GM23338 (cell line): ENCODE measurements around the gene HADH. TPM values are rescaled to one million over a fixed set of nuclear protein-coding genes. Genes with fewer than 3 reads are reported as not detected.
A peak's percentile ranks its signal among the peaks of the same experiment; 100 is the strongest.
"Not testable (repeated sequence)": the region's sequence is repeated elsewhere in the genome, so short reads cannot be mapped to it uniquely, and the experiment has no call there.

ENCODE experiments used
- ATAC-seq: fragments of 200-7000 bp; cut with Tn5 transposase; 3 replicates; pipeline ENCODE4 v1.9.1; 2020
- DNase-seq: peaks from one replicate; pipeline ENCODE4 v3.0.0-alpha.2; 2015; ENCODE audit warnings: low spot score
- H2AFZ ChIP-seq: fragments of 200-600 bp; sonication (generic); 2 replicates; pipeline ENCODE4 v1.8.0; 2016; ENCODE audit warnings: antibody characterized with exemption, mild to moderate bottlenecking, moderate library complexity
- H3F3A ChIP-seq: fragments of 200-600 bp; sonication (generic); replicated peaks from 2 replicates; pipeline ENCODE4 v1.8.0; 2017; ENCODE audit warnings: antibody characterized with exemption, mixed run types, low read depth
- H3K27ac ChIP-seq: fragments of 200-600 bp; sonication (generic); 2 replicates; pipeline ENCODE4 v1.6.1; 2016; ENCODE audit warnings: low read depth
- H3K27me3 ChIP-seq: fragments of 200-600 bp; sonication (generic); 2 replicates; pipeline ENCODE4 v1.8.0; 2016; ENCODE audit warnings: mild to moderate bottlenecking, mixed run types, moderate library complexity; ENCODE audit not compliant: insufficient read depth
- H3K36me3 ChIP-seq: fragments of 200-600 bp; sonication (generic); 2 replicates; pipeline ENCODE4 v1.8.0; 2016; ENCODE audit warnings: mild to moderate bottlenecking; ENCODE audit not compliant: insufficient read depth
- H3K4me1 ChIP-seq: fragments of 200-600 bp; sonication (generic); 2 replicates; pipeline ENCODE4 v1.8.0; 2016; ENCODE audit warnings: mild to moderate bottlenecking, moderate library complexity; ENCODE audit not compliant: insufficient read depth
- H3K4me2 ChIP-seq: fragments of 200-600 bp; sonication (generic); 2 replicates; pipeline ENCODE4 v1.7.1; 2017; ENCODE audit warnings: mixed run types
- H3K4me3 ChIP-seq: fragments of 200-600 bp; sonication (generic); 2 replicates; pipeline ENCODE4 v1.6.1; 2016; ENCODE audit warnings: mixed run types
- H3K79me2 ChIP-seq: fragments of 200-600 bp; sonication (generic); replicated peaks from 2 replicates; pipeline ENCODE4 v1.8.0; 2017; ENCODE audit warnings: mild to moderate bottlenecking; ENCODE audit not compliant: insufficient read depth
- H3K9me2 ChIP-seq: fragments of 200-600 bp; sonication (generic); 2 replicates; pipeline ENCODE4 v1.8.0; 2017; ENCODE audit not compliant: insufficient read depth
- H4K20me1 ChIP-seq: fragments of 200-600 bp; sonication (generic); replicated peaks from 2 replicates; pipeline ENCODE4 v1.8.0; 2017; ENCODE audit warnings: mild to moderate bottlenecking; ENCODE audit not compliant: insufficient read depth
- H3K27ac Mint-ChIP-seq: 2 replicates; pipeline ENCODE4 v1.8.0; 2020; ENCODE audit warnings: inconsistent platforms, mild to moderate bottlenecking, moderate library complexity, mixed read lengths
- H3K27me3 Mint-ChIP-seq: 3 replicates; pipeline ENCODE4 v1.8.0; 2022; ENCODE audit warnings: low read depth, mild to moderate bottlenecking, moderate library complexity, mixed read lengths, inconsistent platforms; ENCODE audit not compliant: insufficient read depth, poor library complexity
- H3K36me3 Mint-ChIP-seq: 3 replicates; pipeline ENCODE4 v1.8.0; 2021; ENCODE audit warnings: low read depth, mild to moderate bottlenecking, inconsistent platforms, moderate library complexity, mixed read lengths
- H3K4me1 Mint-ChIP-seq: 3 replicates; pipeline ENCODE4 v1.8.0; 2020; ENCODE audit warnings: mild to moderate bottlenecking, inconsistent platforms, mixed read lengths
- H3K4me3 Mint-ChIP-seq: 3 replicates; pipeline ENCODE4 v1.8.0; 2021; ENCODE audit warnings: moderate library complexity, mild to moderate bottlenecking, inconsistent platforms, mixed read lengths
- H3K9me3 Mint-ChIP-seq: 3 replicates; pipeline ENCODE4 v1.8.0; 2020; ENCODE audit warnings: moderate library complexity, mild to moderate bottlenecking, inconsistent platforms, mixed read lengths
- ETS1 ChIP-seq: IDR thresholded peaks from 2 replicates; pipeline ENCODE4 v1.6.1; 2016; ENCODE audit warnings: antibody characterized with exemption
- EZH2 ChIP-seq: fragments of 200-600 bp; sonication (generic); IDR thresholded peaks from one replicate; pipeline ENCODE4 v1.8.0; 2017; ENCODE audit warnings: antibody characterized with exemption, mild to moderate bottlenecking, low read depth; ENCODE audit not compliant: unreplicated experiment
- EZH2phosphoT487 ChIP-seq: fragments of 200-600 bp; sonication (generic); IDR thresholded peaks from one replicate; pipeline ENCODE4 v1.8.1; 2018; ENCODE audit warnings: antibody characterized with exemption; ENCODE audit not compliant: unreplicated experiment
- JUNB ChIP-seq: IDR thresholded peaks from one replicate; pipeline ENCODE4 v1.6.1; 2016; ENCODE audit warnings: antibody characterized with exemption; ENCODE audit not compliant: unreplicated experiment
- NANOG ChIP-seq: IDR thresholded peaks from 2 replicates; pipeline ENCODE4 v1.6.1; 2016; ENCODE audit warnings: antibody characterized with exemption, borderline replicate concordance
- POLR2AphosphoS5 ChIP-seq: IDR thresholded peaks from 2 replicates; pipeline ENCODE4 v1.6.1; 2016; ENCODE audit warnings: antibody characterized with exemption, low read depth
- STAT1 ChIP-seq: IDR thresholded peaks from one replicate; pipeline ENCODE4 v1.6.1; 2016; ENCODE audit warnings: antibody characterized with exemption; ENCODE audit not compliant: unreplicated experiment
- ZNF114 ChIP-seq: fragments of 250-450 bp; sonication (Bioruptor Pico); IDR thresholded peaks from 2 replicates; pipeline ENCODE4 v1.5.0; 2020; ENCODE audit warnings: mild to moderate bottlenecking, moderate library complexity
- ZNF331 ChIP-seq: fragments of 250-450 bp; sonication (Bioruptor Pico); IDR thresholded peaks from 2 replicates; pipeline ENCODE4 v1.5.0; 2020; ENCODE audit warnings: low read depth, mild to moderate bottlenecking, moderate library complexity
- polyA plus RNA-seq: library from polyadenylated mRNA; unstranded; fragments of >200 nt; fragmentation: Nextera tagmentation; extraction: Ambion mirVana; gene quantifications from 2 replicates; pipeline ENCODE4 v1.2.1, GENCODE V29; 2016
- total RNA-seq: library from RNA; depleted of rRNA; stranded (reverse); fragments of >200 nt; shearing (Covaris generic); gene quantifications from 2 replicates; pipeline ENCODE4 v1.2.3, GENCODE V29; 2014
- TF ChIP-seq, protein P1 (sequence below): IDR thresholded peaks from one replicate; pipeline ENCODE4 v1.6.1; 2018; ENCODE audit warnings: antibody characterized with exemption; ENCODE audit not compliant: unreplicated experiment
- TF ChIP-seq, protein P2 (sequence below), 2 experiments: fragments of 200-600 bp in 1 of 2; sonication (generic) in 1 of 2; conservative IDR thresholded peaks; 2 replicates each; pipeline versions ENCODE4 v1.5.1 to v1.6.1; 2016 to 2017; ENCODE audit warnings: antibody characterized with exemption in 2 of 2, low read depth in 2 of 2, mild to moderate bottlenecking in 2 of 2, moderate library complexity in 1 of 2

Gene HADH
- total and polyA plus RNA-seq, 2 experiments from 2014 or later, result 39.1 to 39.2 TPM

DNA sequence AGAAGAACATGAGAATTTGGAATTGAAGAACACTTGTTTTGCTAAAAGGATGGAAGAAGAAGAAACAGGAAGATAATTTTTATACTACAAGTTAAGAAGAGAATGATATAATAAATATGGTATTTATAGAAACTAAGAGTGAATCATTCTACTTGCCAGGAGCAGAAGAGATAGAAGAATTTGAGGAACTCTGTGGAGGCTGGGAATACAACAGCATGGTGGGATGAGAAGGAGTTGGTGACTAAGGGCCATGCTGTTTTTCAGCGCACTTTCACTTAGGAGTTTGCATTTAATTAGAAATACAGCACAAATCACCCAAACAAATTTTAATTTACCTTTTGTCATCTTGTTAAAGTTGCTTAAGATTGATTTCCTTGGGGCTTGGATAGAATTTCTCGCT lies 20.5 kb downstream of the HADH start (continued):
- TF ChIP-seq POLR2AphosphoS5 (no peak), ETS1 (no peak), ZNF114 (CRISPR knock-in tag) (no peak)

DNA sequence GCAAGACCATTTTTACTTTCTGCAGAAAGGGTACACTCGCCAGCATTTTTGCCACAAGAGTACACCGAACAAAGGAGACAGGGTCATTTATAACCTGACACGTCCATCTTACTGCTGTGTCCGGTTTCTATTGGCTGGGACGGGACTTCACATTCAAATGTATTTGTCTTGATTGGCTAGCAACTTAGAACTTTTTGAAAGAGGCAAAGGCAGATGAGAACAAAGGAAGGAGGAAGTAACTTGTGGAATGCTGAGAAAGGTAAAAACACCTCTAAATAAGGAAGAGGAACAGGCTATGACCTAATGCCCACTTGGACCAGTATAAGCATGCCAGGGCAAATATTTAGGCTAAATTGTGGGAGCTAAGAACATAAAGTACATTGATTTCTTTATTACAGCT lies 22.7 kb downstream of the HADH start:
- Histone ChIP-seq H3K79me2 (peaks cover 16% of the 10 kb centered on the region), H3K36me3 (peaks cover 28% of the 10 kb centered on the region; the same call in 1 of the 2 replicates)
- H3K4me3 Mint-ChIP-seq, H3K27ac ChIP-seq, ATAC-seq, H3K4me3 ChIP-seq, H3K9me2 ChIP-seq, H2AFZ ChIP-seq, H3K27ac Mint-ChIP-seq, H3F3A ChIP-seq, H3K4me1 Mint-ChIP-seq, H3K4me2 ChIP-seq, H3K27me3 ChIP-seq, H4K20me1 ChIP-seq, H3K4me1 ChIP-seq, H3K27me3 Mint-ChIP-seq, H3K9me3 Mint-ChIP-seq: not testable (repeated sequence)
- peak; percentile 5 for DNase-seq
- peaks cover 66% of the 10 kb centered on the region for H3K36me3 Mint-ChIP-seq

- H3K27ac Mint-ChIP-seq, result no peak overlapping the region
- peaks cover 2% of the 10 kb centered on the region; the same call in 2 of the 3 replicates for H3K9me3 Mint-ChIP-seq
- no peaks in the 10 kb centered on the region for H3F3A ChIP-seq
- DNase-seq, result no peak
- no peak overlapping the region for H3K4me3 Mint-ChIP-seq
- H3K4me1 Mint-ChIP-seq, result no peaks in the 10 kb centered on the region
- no peak overlapping the region for H3K4me2 ChIP-seq
- H4K20me1 ChIP-seq, result no peaks in the 10 kb centered on the region; the same call in 1 of the 2 replicates
- no peak overlapping the region for H3K4me3 ChIP-seq
- H3K4me1 ChIP-seq, result no peaks in the 10 kb centered on the region
- H3K27ac ChIP-seq, result no peak overlapping the region
- H3K79me2 ChIP-seq, result peaks cover 7% of the 10 kb centered on the region; the same call in 1 of the 2 replicates
- no peak for ATAC-seq
- no peak overlapping the region for H2AFZ ChIP-seq
- peaks cover 65% of the 10 kb centered on the region for H3K36me3 Mint-ChIP-seq
- peaks cover 5% of the 10 kb centered on the region for H3K27me3 Mint-ChIP-seq
- peaks cover 28% of the 10 kb centered on the region; the same call in 1 of the 2 replicates for H3K36me3 ChIP-seq
- no peaks in the 10 kb centered on the region for H3K9me2 ChIP-seq
- no peaks in the 10 kb centered on the region for H3K27me3 ChIP-seq
- TF ChIP-seq JUNB (no peak), EZH2phosphoT487 (no peak), ETS1 (no peak), NANOG (no peak), STAT1 (no peak), ZNF331 (CRISPR knock-in tag) (no peak), EZH2 (no peak), POLR2AphosphoS5 (no peak), ZNF114 (CRISPR knock-in tag) (no peak)
- TF ChIP-seq, protein P1, sequence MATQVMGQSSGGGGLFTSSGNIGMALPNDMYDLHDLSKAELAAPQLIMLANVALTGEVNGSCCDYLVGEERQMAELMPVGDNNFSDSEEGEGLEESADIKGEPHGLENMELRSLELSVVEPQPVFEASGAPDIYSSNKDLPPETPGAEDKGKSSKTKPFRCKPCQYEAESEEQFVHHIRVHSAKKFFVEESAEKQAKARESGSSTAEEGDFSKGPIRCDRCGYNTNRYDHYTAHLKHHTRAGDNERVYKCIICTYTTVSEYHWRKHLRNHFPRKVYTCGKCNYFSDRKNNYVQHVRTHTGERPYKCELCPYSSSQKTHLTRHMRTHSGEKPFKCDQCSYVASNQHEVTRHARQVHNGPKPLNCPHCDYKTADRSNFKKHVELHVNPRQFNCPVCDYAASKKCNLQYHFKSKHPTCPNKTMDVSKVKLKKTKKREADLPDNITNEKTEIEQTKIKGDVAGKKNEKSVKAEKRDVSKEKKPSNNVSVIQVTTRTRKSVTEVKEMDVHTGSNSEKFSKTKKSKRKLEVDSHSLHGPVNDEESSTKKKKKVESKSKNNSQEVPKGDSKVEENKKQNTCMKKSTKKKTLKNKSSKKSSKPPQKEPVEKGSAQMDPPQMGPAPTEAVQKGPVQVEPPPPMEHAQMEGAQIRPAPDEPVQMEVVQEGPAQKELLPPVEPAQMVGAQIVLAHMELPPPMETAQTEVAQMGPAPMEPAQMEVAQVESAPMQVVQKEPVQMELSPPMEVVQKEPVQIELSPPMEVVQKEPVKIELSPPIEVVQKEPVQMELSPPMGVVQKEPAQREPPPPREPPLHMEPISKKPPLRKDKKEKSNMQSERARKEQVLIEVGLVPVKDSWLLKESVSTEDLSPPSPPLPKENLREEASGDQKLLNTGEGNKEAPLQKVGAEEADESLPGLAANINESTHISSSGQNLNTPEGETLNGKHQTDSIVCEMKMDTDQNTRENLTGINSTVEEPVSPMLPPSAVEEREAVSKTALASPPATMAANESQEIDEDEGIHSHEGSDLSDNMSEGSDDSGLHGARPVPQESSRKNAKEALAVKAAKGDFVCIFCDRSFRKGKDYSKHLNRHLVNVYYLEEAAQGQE, result no peak
- TF ChIP-seq, protein P2, sequence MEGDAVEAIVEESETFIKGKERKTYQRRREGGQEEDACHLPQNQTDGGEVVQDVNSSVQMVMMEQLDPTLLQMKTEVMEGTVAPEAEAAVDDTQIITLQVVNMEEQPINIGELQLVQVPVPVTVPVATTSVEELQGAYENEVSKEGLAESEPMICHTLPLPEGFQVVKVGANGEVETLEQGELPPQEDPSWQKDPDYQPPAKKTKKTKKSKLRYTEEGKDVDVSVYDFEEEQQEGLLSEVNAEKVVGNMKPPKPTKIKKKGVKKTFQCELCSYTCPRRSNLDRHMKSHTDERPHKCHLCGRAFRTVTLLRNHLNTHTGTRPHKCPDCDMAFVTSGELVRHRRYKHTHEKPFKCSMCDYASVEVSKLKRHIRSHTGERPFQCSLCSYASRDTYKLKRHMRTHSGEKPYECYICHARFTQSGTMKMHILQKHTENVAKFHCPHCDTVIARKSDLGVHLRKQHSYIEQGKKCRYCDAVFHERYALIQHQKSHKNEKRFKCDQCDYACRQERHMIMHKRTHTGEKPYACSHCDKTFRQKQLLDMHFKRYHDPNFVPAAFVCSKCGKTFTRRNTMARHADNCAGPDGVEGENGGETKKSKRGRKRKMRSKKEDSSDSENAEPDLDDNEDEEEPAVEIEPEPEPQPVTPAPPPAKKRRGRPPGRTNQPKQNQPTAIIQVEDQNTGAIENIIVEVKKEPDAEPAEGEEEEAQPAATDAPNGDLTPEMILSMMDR (conservative IDR thresholded peaks at IDR 0.05; ENCODE audit: low read depth in 2 of 2), result no peak
Observed at GRCh38 chr4:108013327-108013726, 23.6 kb downstream of the HADH start.
